Osteocyte (in vitro differentiated cells): Measurements from ENCODE around the gene ENPP1. TPM values are rescaled to one million over a fixed set of nuclear protein-coding genes. Genes with fewer than 3 reads are reported as not detected.
"Not testable (repeated sequence)": the region's sequence is repeated elsewhere in the genome, so short reads cannot be mapped to it uniquely, and the experiment has no call there.

ENCODE experiments used
- DNase-seq: peaks from one replicate; pipeline ENCODE4 v3.0.0; 2021; ENCODE audit warnings: mixed read lengths; ENCODE audit not compliant: unreplicated experiment; ENCODE audit errors: extremely low spot score
- H3K27ac Mint-ChIP-seq: one replicate; pipeline ENCODE4 v1.8.0; 2021; ENCODE audit warnings: mild to moderate bottlenecking, mixed read lengths; ENCODE audit not compliant: unreplicated experiment
- H3K27me3 Mint-ChIP-seq: one replicate; pipeline ENCODE4 v1.8.0; 2021; ENCODE audit warnings: mixed read lengths; ENCODE audit not compliant: unreplicated experiment
- H3K36me3 Mint-ChIP-seq: one replicate; pipeline ENCODE4 v1.8.0; 2021; ENCODE audit warnings: mixed read lengths; ENCODE audit not compliant: unreplicated experiment
- H3K4me1 Mint-ChIP-seq: one replicate; pipeline ENCODE4 v1.8.0; 2021; ENCODE audit warnings: mixed read lengths; ENCODE audit not compliant: unreplicated experiment
- H3K4me3 Mint-ChIP-seq: one replicate; pipeline ENCODE4 v1.8.0; 2021; ENCODE audit warnings: mild to moderate bottlenecking, moderate library complexity, mixed read lengths; ENCODE audit not compliant: unreplicated experiment
- H3K9me3 Mint-ChIP-seq: one replicate; pipeline ENCODE4 v1.8.0; 2021; ENCODE audit warnings: mixed read lengths; ENCODE audit not compliant: unreplicated experiment
- total RNA-seq: library from RNA; stranded (reverse); gene quantifications from 2 replicates; pipeline ENCODE4 v1.2.1, GENCODE V29; 2021
- TF ChIP-seq, protein P1 (sequence below): fragments of 200-600 bp; sonication (generic); IDR thresholded peaks from 2 replicates; pipeline ENCODE4 v1.5.0; 2021; ENCODE audit warnings: antibody characterized with exemption, mild to moderate bottlenecking, moderate library complexity

The ENPP1 gene
- total RNA-seq, 1 donor from 2014 or later, result 22.4 TPM

GRCh38 chr6:131851049-131851769, 43.4 kb downstream of the ENPP1 start:
- TF ChIP-seq, protein P1, sequence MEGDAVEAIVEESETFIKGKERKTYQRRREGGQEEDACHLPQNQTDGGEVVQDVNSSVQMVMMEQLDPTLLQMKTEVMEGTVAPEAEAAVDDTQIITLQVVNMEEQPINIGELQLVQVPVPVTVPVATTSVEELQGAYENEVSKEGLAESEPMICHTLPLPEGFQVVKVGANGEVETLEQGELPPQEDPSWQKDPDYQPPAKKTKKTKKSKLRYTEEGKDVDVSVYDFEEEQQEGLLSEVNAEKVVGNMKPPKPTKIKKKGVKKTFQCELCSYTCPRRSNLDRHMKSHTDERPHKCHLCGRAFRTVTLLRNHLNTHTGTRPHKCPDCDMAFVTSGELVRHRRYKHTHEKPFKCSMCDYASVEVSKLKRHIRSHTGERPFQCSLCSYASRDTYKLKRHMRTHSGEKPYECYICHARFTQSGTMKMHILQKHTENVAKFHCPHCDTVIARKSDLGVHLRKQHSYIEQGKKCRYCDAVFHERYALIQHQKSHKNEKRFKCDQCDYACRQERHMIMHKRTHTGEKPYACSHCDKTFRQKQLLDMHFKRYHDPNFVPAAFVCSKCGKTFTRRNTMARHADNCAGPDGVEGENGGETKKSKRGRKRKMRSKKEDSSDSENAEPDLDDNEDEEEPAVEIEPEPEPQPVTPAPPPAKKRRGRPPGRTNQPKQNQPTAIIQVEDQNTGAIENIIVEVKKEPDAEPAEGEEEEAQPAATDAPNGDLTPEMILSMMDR, result no peak
- no peaks in the 10 kb centered on the region for H3K27me3 Mint-ChIP-seq
- H3K9me3 Mint-ChIP-seq, result no peaks in the 10 kb centered on the region
- peaks cover 7% of the 10 kb centered on the region for H3K4me1 Mint-ChIP-seq
- H3K27ac Mint-ChIP-seq, result no peak overlapping the region
- H3K4me3 Mint-ChIP-seq, result no peak overlapping the region
- no peak for DNase-seq
- H3K36me3 Mint-ChIP-seq, result peaks cover 20% of the 10 kb centered on the region

DNA sequence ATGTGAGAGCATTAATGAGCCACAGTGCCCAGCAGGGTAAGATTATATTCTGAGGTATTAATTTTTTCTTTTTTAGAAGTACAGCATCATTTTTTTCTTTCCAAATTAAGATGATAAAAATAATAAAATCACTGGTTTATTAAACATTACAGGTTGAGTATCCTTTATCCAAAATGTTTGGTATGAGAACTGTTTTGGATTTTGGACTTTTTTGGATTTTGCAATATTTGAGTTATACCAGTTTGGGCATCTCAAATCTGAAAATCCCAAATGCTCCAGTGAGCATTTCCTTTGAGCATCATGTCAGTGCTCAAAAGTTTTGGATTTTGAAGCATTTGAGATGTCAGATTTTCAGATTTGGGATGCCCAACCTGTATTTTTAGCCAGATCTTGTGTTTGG, 44.4 kb downstream of the ENPP1 start:
- DNase-seq, result no peak
- TF ChIP-seq, protein P1, result no peak
- peaks cover 7% of the 10 kb centered on the region for H3K4me1 Mint-ChIP-seq
- H3K27me3 Mint-ChIP-seq, result no peaks in the 10 kb centered on the region
- no peak overlapping the region for H3K27ac Mint-ChIP-seq
- H3K36me3 Mint-ChIP-seq, result peaks cover 20% of the 10 kb centered on the region
- H3K9me3 Mint-ChIP-seq, result no peaks in the 10 kb centered on the region
- no peak overlapping the region for H3K4me3 Mint-ChIP-seq

DNA sequence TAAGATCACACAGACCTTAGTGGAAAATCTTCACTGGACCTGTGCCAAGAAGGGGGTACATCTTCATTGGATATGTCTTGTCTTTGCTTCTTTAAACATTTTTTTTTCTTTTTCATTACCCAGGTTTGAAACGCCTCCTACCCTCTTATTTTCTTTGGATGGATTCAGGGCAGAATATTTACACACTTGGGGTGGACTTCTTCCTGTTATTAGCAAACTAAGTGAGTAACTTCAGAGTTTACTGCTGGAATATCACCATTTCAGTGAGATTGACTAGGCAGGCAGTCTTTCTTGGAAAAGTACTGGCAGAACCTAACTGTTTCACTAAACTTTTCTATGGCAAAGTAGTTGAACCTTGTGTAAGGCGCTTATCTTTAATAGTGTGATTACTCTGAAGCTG, 47.0 kb downstream of the ENPP1 start:
- Mint-ChIP-seq H3K27me3 (no peaks in the 10 kb centered on the region), H3K36me3 (peaks cover 22% of the 10 kb centered on the region), H3K27ac (peak overlapping the region; percentile 49), H3K9me3 (no peaks in the 10 kb centered on the region), H3K4me3 (no peak overlapping the region), H3K4me1 (peaks cover 20% of the 10 kb centered on the region)
- TF ChIP-seq, protein P1, result no peak
- DNase-seq, result no peak

GRCh38 chr6:131858765-131859415, 51.1 kb downstream of the ENPP1 start:
- H3K4me1 Mint-ChIP-seq, result peaks cover 57% of the 10 kb centered on the region
- peaks cover 2% of the 10 kb centered on the region for H3K9me3 Mint-ChIP-seq
- H3K27me3 Mint-ChIP-seq, result no peaks in the 10 kb centered on the region
- no peak for DNase-seq
- no peak overlapping the region for H3K4me3 Mint-ChIP-seq
- TF ChIP-seq, protein P1, result no peak
- peaks cover 8% of the 10 kb centered on the region for H3K36me3 Mint-ChIP-seq
- H3K27ac Mint-ChIP-seq, result peak overlapping the region; percentile 68

- Mint-ChIP-seq H3K27ac (peak overlapping the region; percentile 68), H3K4me1 (peaks cover 62% of the 10 kb centered on the region)
- H3K9me3 Mint-ChIP-seq, DNase-seq, H3K4me3 Mint-ChIP-seq, H3K27me3 Mint-ChIP-seq, H3K36me3 Mint-ChIP-seq: not testable (repeated sequence)
These were observed 51.8 kb downstream of the ENPP1 start for GRCh38 chr6:131859658-131860057.
